CD4-positive, CD25-positive, alpha-beta regulatory T cell (primary cell): Measurements from ENCODE around the gene NSRP1. TPM values are rescaled to one million over a fixed set of nuclear protein-coding genes. Genes with fewer than 3 reads are reported as not detected.

ENCODE experiments used
- ATAC-seq, 2 donors: fragments of 150-1000 bp; cut with Tn5 transposase; one replicate each; pipeline ENCODE4 v1.10.0; 2021; ENCODE audit warnings: low read depth in 2 of 2, moderate number of reproducible peaks in 2 of 2, moderate library complexity in 1 of 2
- DNase-seq, 3 donors: peaks; one replicate each; pipeline versions ENCODE4 v3.0.0 to v3.0.0-alpha.2; 2012 to 2022; ENCODE audit warnings: mixed read lengths in 1 of 3
- H3K27ac ChIP-seq: one replicate; pipeline ENCODE4 v1.7.0; 2013; ENCODE audit warnings: mild to moderate bottlenecking, low read length; ENCODE audit not compliant: insufficient read depth, poor library complexity, severe bottlenecking
- H3K27me3 ChIP-seq: one replicate; pipeline ENCODE4 v1.7.0; 2013; ENCODE audit warnings: low read length; ENCODE audit not compliant: control insufficient read depth, insufficient read depth
- H3K36me3 ChIP-seq: one replicate; pipeline ENCODE4 v1.7.0; 2013; ENCODE audit warnings: mild to moderate bottlenecking, low read length, moderate library complexity; ENCODE audit not compliant: control insufficient read depth, insufficient read depth
- H3K4me1 ChIP-seq: 2 replicates; pipeline ENCODE4 v1.7.0; 2013; ENCODE audit warnings: mild to moderate bottlenecking, low read length; ENCODE audit not compliant: insufficient read depth, control insufficient read depth, poor library complexity, severe bottlenecking
- H3K4me3 ChIP-seq: one replicate; pipeline ENCODE4 v1.7.0; 2013; ENCODE audit warnings: low read depth, mild to moderate bottlenecking, low read length, moderate library complexity
- H3K9me3 ChIP-seq, 2 experiments: 1 replicate in 1 of 2; 2 replicates in 1 of 2; pipeline ENCODE4 v1.7.0; 2013; ENCODE audit warnings: low read length in 2 of 2, mild to moderate bottlenecking in 1 of 2, moderate library complexity in 1 of 2; ENCODE audit not compliant: control insufficient read depth in 2 of 2
- H3K27ac Mint-ChIP-seq, 3 donors: one replicate each; pipeline ENCODE4 v1.8.0; 2020 to 2022; ENCODE audit warnings: mild to moderate bottlenecking in 3 of 3, mixed read lengths in 3 of 3, moderate library complexity in 2 of 3
- H3K27me3 Mint-ChIP-seq: one replicate; pipeline ENCODE4 v1.8.0; 2022; ENCODE audit warnings: mild to moderate bottlenecking, mixed read lengths
- H3K36me3 Mint-ChIP-seq: one replicate; pipeline ENCODE4 v1.8.0; 2020; ENCODE audit warnings: mixed read lengths
- H3K4me1 Mint-ChIP-seq, 4 donors: one replicate each; pipeline ENCODE4 v1.8.0; 2020 to 2022; ENCODE audit warnings: mixed read lengths in 4 of 4, mild to moderate bottlenecking in 1 of 4
- H3K4me3 Mint-ChIP-seq, 4 donors: one replicate each; pipeline ENCODE4 v1.8.0; 2020 to 2022; ENCODE audit warnings: mild to moderate bottlenecking in 4 of 4, mixed read lengths in 4 of 4, moderate library complexity in 3 of 4
- H3K9me3 Mint-ChIP-seq, 7 donors: one replicate each; pipeline ENCODE4 v1.8.0; 2020 to 2022; ENCODE audit warnings: mixed read lengths in 7 of 7, mild to moderate bottlenecking in 3 of 7, moderate library complexity in 2 of 7
- polyA plus RNA-seq, 4 donors: library from polyadenylated mRNA; unstranded; fragments of 300-500 nt; fragmentation: Illumina TruSeq; gene quantifications; one replicate each; pipeline ENCODE4 v1.2.3, GENCODE V29; 2021
- total RNA-seq: library from RNA; stranded (reverse); gene quantifications from one replicate; pipeline ENCODE4 v1.2.3, GENCODE V29; 2022

NSRP1 gene
- total and polyA plus RNA-seq, 5 donors from 2014 or later: 16.3 to 31.8 (median 26.4) TPM

GRCh38 chr17:30203471-30203981 lies 86.9 kb downstream of the NSRP1 start:
- no peak overlapping the region for H3K27ac Mint-ChIP-seq

DNA sequence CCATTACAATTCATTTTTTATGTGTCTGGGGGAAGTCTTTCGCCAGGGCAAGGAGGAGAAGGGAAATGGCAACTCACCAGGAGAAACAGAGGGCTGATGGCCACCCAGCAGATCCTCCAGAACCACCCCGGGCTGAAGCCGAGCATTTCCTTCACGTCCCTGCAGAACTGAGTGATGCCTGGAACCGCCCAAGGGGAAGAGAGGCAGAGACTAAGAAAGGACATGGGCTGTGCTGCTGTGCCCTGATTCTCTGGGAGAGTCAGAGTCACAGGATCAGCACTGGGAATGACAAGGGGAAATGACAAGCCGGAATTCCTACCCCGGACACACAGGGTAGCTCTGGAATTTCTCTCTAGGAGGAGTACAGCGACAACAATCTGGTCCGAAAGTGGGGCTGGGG lies 91.0 kb downstream of the NSRP1 start:
- ATAC-seq: no peak
- H3K4me1 ChIP-seq: no peaks in the 10 kb centered on the region
- H3K4me1 Mint-ChIP-seq: peaks cover 0 to 2% (median 0%) of the 10 kb centered on the region in 4 donors
- H3K27me3 ChIP-seq: peaks cover 5% of the 10 kb centered on the region
- no peaks in the 10 kb centered on the region for H3K36me3 Mint-ChIP-seq
- no peak overlapping the region for H3K4me3 ChIP-seq
- H3K9me3 ChIP-seq: no peaks in the 10 kb centered on the region
- H3K9me3 Mint-ChIP-seq: no peaks in the 10 kb centered on the region
- H3K36me3 ChIP-seq: no peaks in the 10 kb centered on the region
- H3K4me3 Mint-ChIP-seq: no peak overlapping the region
- no peak for DNase-seq
- H3K27ac Mint-ChIP-seq: peak overlapping the region in 1 of 3 donors; percentile 62
- H3K27me3 Mint-ChIP-seq: peaks cover 32% of the 10 kb centered on the region
- no peak overlapping the region for H3K27ac ChIP-seq

More at GRCh38 chr17:30203471-30203981, 86.9 kb downstream of the NSRP1 start:
- Histone ChIP-seq H3K27ac (no peak overlapping the region), H3K4me3 (no peak overlapping the region), H3K36me3 (no peaks in the 10 kb centered on the region), H3K9me3 (no peaks in the 10 kb centered on the region), H3K27me3 (peaks cover 5% of the 10 kb centered on the region), H3K4me1 (no peaks in the 10 kb centered on the region)
- H3K4me3 Mint-ChIP-seq: no peak overlapping the region
- peaks cover 39% of the 10 kb centered on the region for H3K27me3 Mint-ChIP-seq
- DNase-seq (no peak), ATAC-seq (no peak)
- no peaks in the 10 kb centered on the region for H3K9me3 Mint-ChIP-seq
- no peaks in the 10 kb centered on the region for H3K36me3 Mint-ChIP-seq
- H3K4me1 Mint-ChIP-seq: no peaks in the 10 kb centered on the region

GRCh38 chr17:30208214-30208613 lies 91.6 kb downstream of the NSRP1 start:
- no peaks in the 10 kb centered on the region for H3K9me3 Mint-ChIP-seq
- ATAC-seq: no peak

DNA sequence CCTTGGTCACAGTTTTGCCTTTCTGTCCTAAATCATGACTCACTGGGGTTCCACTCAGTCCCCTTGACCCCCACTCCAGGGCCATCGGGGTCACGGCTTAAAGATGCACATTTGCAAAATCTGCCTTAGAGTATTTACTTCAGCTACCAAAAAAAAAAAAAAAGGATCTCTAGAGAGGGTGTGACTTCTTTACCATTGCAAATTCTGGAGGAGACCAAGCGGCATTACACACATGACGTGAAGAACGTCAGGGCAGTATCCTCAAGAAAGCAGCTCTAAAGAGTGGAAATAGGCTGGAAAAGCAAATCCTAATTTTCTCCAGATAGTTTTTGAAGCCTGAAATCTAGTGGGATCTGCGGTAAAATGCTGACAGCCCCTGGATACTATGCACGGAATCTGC lies 93.3 kb downstream of the NSRP1 start:
- DNase-seq (no peak), ATAC-seq (no peak)
- Histone ChIP-seq H3K27ac (no peak overlapping the region), H3K27me3 (no peaks in the 10 kb centered on the region), H3K4me1 (no peaks in the 10 kb centered on the region), H3K36me3 (no peaks in the 10 kb centered on the region), H3K4me3 (no peak overlapping the region), H3K9me3 (no peaks in the 10 kb centered on the region)
- Mint-ChIP-seq H3K4me3 (no peak overlapping the region), H3K27me3 (peaks cover 28% of the 10 kb centered on the region), H3K27ac (no peak overlapping the region), H3K4me1 (peaks cover 0 to 2% (median 0%) of the 10 kb centered on the region in 4 donors), H3K36me3 (no peaks in the 10 kb centered on the region), H3K9me3 (no peaks in the 10 kb centered on the region)

More at GRCh38 chr17:30208214-30208613, 91.6 kb downstream of the NSRP1 start:
- H3K9me3 ChIP-seq: no peaks in the 10 kb centered on the region
- H3K27ac Mint-ChIP-seq: peak overlapping the region in 1 of 3 donors; percentile 62
- peaks cover 0 to 2% (median 0%) of the 10 kb centered on the region in 4 donors for H3K4me1 Mint-ChIP-seq
- no peaks in the 10 kb centered on the region for H3K36me3 ChIP-seq
- H3K27me3 Mint-ChIP-seq: peaks cover 32% of the 10 kb centered on the region
- no peak overlapping the region for H3K4me3 Mint-ChIP-seq
- no peak for DNase-seq
- H3K4me3 ChIP-seq: no peak overlapping the region
- H3K36me3 Mint-ChIP-seq: no peaks in the 10 kb centered on the region
- no peaks in the 10 kb centered on the region for H3K4me1 ChIP-seq
- peaks cover 5% of the 10 kb centered on the region for H3K27me3 ChIP-seq
- no peak overlapping the region for H3K27ac ChIP-seq

DNA sequence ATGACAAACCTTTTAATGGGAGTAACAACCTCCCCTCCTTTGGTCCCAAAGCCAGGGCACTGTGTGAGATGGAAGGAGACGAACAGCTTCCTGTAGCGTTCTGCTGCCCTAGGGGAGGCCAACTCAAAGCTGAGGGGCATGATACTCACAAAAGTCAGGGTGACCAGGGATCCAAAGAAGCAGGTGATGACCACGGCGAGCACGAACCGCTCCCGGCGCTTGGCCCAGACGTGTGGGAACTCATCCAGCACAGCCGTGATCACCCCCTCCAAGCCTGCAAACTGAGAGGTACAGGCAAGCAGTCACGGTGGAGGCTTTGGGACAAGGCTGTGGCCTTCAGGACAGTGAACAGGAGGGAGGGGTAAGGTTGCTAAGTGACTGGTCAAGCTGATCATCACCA lies 93.8 kb downstream of the NSRP1 start:
- Mint-ChIP-seq H3K4me1 (peaks cover 0 to 2% (median 0%) of the 10 kb centered on the region in 4 donors), H3K27me3 (peaks cover 28% of the 10 kb centered on the region), H3K27ac (no peak overlapping the region), H3K36me3 (no peaks in the 10 kb centered on the region), H3K4me3 (no peak overlapping the region), H3K9me3 (no peaks in the 10 kb centered on the region)
- no peaks in the 10 kb centered on the region for H3K27me3 ChIP-seq
- no peaks in the 10 kb centered on the region for H3K9me3 ChIP-seq
- no peak for ATAC-seq
- H3K36me3 ChIP-seq: no peaks in the 10 kb centered on the region
- DNase-seq: no peak
- no peak overlapping the region for H3K4me3 ChIP-seq
- no peak overlapping the region for H3K27ac ChIP-seq
- no peaks in the 10 kb centered on the region for H3K4me1 ChIP-seq

DNA sequence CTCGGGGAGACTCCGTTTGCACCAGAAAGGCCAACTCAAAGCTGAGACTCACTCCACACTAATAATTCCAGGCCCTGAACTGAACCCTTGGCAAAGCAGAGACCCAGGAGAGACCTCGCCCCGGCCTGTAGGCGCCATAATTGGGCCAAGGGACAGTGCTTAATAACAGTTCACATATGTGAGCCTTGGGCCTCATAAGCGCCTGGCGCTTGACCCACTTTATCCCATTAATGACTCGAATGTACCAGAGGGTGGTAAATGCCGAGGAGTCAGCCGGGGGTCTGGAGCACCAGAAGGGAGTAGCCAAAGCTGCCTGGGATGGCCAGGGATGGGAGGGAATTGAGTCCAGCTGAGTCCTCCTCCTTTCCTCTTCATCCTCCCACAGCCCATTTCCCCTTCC lies 94.3 kb downstream of the NSRP1 start:
- H3K27ac ChIP-seq: no peak overlapping the region
- H3K27me3 ChIP-seq: no peaks in the 10 kb centered on the region
- no peaks in the 10 kb centered on the region for H3K36me3 Mint-ChIP-seq
- H3K36me3 ChIP-seq: no peaks in the 10 kb centered on the region
- H3K4me1 Mint-ChIP-seq: peaks cover 0 to 2% (median 0%) of the 10 kb centered on the region in 4 donors
- H3K9me3 ChIP-seq: no peaks in the 10 kb centered on the region
- ATAC-seq (no peak), DNase-seq (no peak)
- H3K4me1 ChIP-seq: no peaks in the 10 kb centered on the region
- H3K4me3 ChIP-seq: no peak overlapping the region
- no peak overlapping the region for H3K4me3 Mint-ChIP-seq
- H3K27me3 Mint-ChIP-seq: peaks cover 28% of the 10 kb centered on the region
- no peak overlapping the region for H3K27ac Mint-ChIP-seq
- no peaks in the 10 kb centered on the region for H3K9me3 Mint-ChIP-seq

- DNase-seq (peak in 1 of 3 donors; percentile 17), ATAC-seq (no peak)
- no peaks in the 10 kb centered on the region for H3K27me3 ChIP-seq
- H3K4me1 ChIP-seq: no peaks in the 10 kb centered on the region
- H3K4me3 Mint-ChIP-seq: no peak overlapping the region
- H3K27ac ChIP-seq: no peak overlapping the region
- H3K4me3 ChIP-seq: no peak overlapping the region
- no peaks in the 10 kb centered on the region for H3K9me3 ChIP-seq
- no peaks in the 10 kb centered on the region for H3K36me3 Mint-ChIP-seq
- no peaks in the 10 kb centered on the region for H3K36me3 ChIP-seq
- no peak overlapping the region for H3K27ac Mint-ChIP-seq
- H3K9me3 Mint-ChIP-seq: no peaks in the 10 kb centered on the region
- peaks cover 0 to 2% (median 0%) of the 10 kb centered on the region in 4 donors for H3K4me1 Mint-ChIP-seq
- H3K27me3 Mint-ChIP-seq: peaks cover 24% of the 10 kb centered on the region
These were observed 94.8 kb downstream of the NSRP1 start for GRCh38 chr17:30211371-30211770.

DNA sequence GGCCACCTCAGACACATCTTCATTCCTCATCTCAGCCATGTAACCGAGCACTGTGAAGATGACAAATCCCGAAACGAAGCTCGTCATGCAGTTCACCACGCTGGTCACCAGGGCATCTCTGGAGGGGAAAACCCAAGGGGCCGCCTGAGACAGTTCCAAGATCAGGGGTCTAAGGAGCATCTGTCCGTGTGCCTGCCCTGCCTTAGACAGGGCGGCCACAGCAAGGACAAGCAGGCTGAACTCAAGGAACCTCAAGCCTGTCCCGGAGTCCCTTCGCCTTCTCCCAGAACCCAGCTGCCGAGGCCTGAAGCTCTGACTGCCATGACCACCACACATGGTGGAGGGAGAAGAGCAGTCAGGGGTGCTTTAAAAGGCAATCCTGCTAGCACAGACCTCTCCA lies 96.1 kb downstream of the NSRP1 start:
- Mint-ChIP-seq H3K27ac (no peak overlapping the region), H3K36me3 (no peaks in the 10 kb centered on the region), H3K4me1 (peaks cover 0 to 2% (median 0%) of the 10 kb centered on the region in 4 donors), H3K9me3 (no peaks in the 10 kb centered on the region), H3K4me3 (no peak overlapping the region), H3K27me3 (peaks cover 14% of the 10 kb centered on the region)
- no peak overlapping the region for H3K27ac ChIP-seq
- no peaks in the 10 kb centered on the region for H3K9me3 ChIP-seq
- no peaks in the 10 kb centered on the region for H3K27me3 ChIP-seq
- no peak for ATAC-seq
- no peaks in the 10 kb centered on the region for H3K36me3 ChIP-seq
- H3K4me1 ChIP-seq: no peaks in the 10 kb centered on the region
- DNase-seq: no peak
- H3K4me3 ChIP-seq: no peak overlapping the region
